GM12892 (cell line): ENCODE measurements around the gene FTCD.

Source experiments
- POLR2A ChIP-seq: IDR thresholded peaks from 2 replicates; pipeline ENCODE4 v1.6.1; 2011; ENCODE audit warnings: low read depth, low read length, control low read depth
- POLR2AphosphoS5 ChIP-seq: IDR thresholded peaks from 2 replicates; pipeline ENCODE4 v1.6.1; 2011; ENCODE audit warnings: low read depth, low read length, control low read depth
- TAF1 ChIP-seq: IDR thresholded peaks from 2 replicates; pipeline ENCODE4 v1.6.1; 2011; ENCODE audit warnings: low read depth, mild to moderate bottlenecking, control low read depth, low read length, borderline replicate concordance

DNA sequence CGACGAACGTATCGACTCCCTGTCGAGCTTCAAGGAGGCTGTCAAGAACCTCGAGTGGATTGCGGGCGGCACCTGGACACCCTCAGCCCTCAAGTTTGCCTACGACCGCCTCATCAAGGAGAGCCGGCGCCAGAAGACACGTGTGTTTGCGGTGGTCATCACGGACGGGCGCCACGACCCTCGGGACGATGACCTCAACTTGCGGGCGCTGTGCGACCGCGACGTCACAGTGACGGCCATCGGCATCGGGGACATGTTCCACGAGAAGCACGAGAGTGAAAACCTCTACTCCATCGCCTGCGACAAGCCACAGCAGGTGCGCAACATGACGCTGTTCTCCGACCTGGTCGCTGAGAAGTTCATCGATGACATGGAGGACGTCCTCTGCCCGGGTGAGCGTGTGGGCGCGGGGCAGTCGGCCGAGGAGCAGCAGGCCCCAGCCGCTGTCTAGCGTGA is 29.5 kb downstream of the FTCD start:
- no peak for TF ChIP-seq POLR2AphosphoS5
- no peak for TF ChIP-seq POLR2A
- no peak for TF ChIP-seq TAF1
